Neural progenitor cell (in vitro differentiated cells): ENCODE data around the gene RBM10. TPM values are rescaled to one million over a fixed set of nuclear protein-coding genes. Genes with fewer than 3 reads are reported as not detected.

Experiments
- DNase-seq: peaks from one replicate; pipeline ENCODE4 v3.0.0-alpha.2; 2016; ENCODE audit warnings: low spot score
- H2AFZ ChIP-seq: fragments of 200-600 bp; sonication (generic); replicated peaks from 2 replicates; pipeline ENCODE4 v1.6.1; 2016; ENCODE audit warnings: antibody characterized with exemption
- H3F3A ChIP-seq: fragments of 200-600 bp; sonication (generic); 2 replicates; pipeline ENCODE4 v1.6.1; 2016; ENCODE audit warnings: antibody characterized with exemption, low read depth
- H3K27ac ChIP-seq: fragments of 200-600 bp; sonication (generic); 2 replicates; pipeline ENCODE4 v1.5.1; 2016; ENCODE audit warnings: mild to moderate bottlenecking
- H3K27me3 ChIP-seq: fragments of 200-600 bp; sonication (generic); 2 replicates; pipeline ENCODE4 v1.6.1; 2016; ENCODE audit warnings: mild to moderate bottlenecking, moderate library complexity
- H3K36me3 ChIP-seq: fragments of 200-600 bp; sonication (generic); 2 replicates; pipeline ENCODE4 v1.5.1; 2016
- H3K4me1 ChIP-seq: fragments of 200-600 bp; sonication (generic); 2 replicates; pipeline ENCODE4 v1.6.1; 2016; ENCODE audit warnings: mixed run types
- H3K4me2 ChIP-seq: fragments of 200-600 bp; sonication (generic); 2 replicates; pipeline ENCODE4 v1.6.1; 2016
- H3K4me3 ChIP-seq: fragments of 200-600 bp; sonication (generic); 2 replicates; pipeline ENCODE4 v1.5.1; 2016
- H3K79me2 ChIP-seq: fragments of 200-600 bp; sonication (generic); 2 replicates; pipeline ENCODE4 v1.6.1; 2016; ENCODE audit warnings: low read depth
- H3K9ac ChIP-seq: fragments of 200-600 bp; sonication (generic); 2 replicates; pipeline ENCODE4 v1.6.1; 2016
- H3K9me3 ChIP-seq: fragments of 200-600 bp; sonication (generic); 2 replicates; pipeline ENCODE4 v1.5.1; 2016; ENCODE audit warnings: low read depth
- H4K20me1 ChIP-seq: fragments of 200-600 bp; sonication (generic); 2 replicates; pipeline ENCODE4 v1.6.1; 2016; ENCODE audit warnings: low read depth
- H3K27ac Mint-ChIP-seq: 3 replicates; pipeline ENCODE4 v1.8.0; 2021; ENCODE audit warnings: mixed read lengths
- H3K27me3 Mint-ChIP-seq: 2 replicates; pipeline ENCODE4 v1.8.0; 2022; ENCODE audit warnings: low read depth, mild to moderate bottlenecking, inconsistent platforms, moderate library complexity, mixed read lengths; ENCODE audit not compliant: insufficient read depth
- H3K36me3 Mint-ChIP-seq: 3 replicates; pipeline ENCODE4 v1.8.0; 2021; ENCODE audit warnings: mixed read lengths
- H3K4me1 Mint-ChIP-seq: 3 replicates; pipeline ENCODE4 v1.8.0; 2021; ENCODE audit warnings: mixed read lengths
- H3K4me3 Mint-ChIP-seq: 3 replicates; pipeline ENCODE4 v1.8.0; 2021; ENCODE audit warnings: mild to moderate bottlenecking, moderate library complexity, mixed read lengths
- H3K9me3 Mint-ChIP-seq: 3 replicates; pipeline ENCODE4 v1.8.0; 2020; ENCODE audit warnings: mixed read lengths
- EZH2 ChIP-seq: fragments of 200-600 bp; sonication (generic); IDR thresholded peaks from 2 replicates; pipeline ENCODE4 v1.6.1; 2017; ENCODE audit warnings: antibody characterized with exemption, mild to moderate bottlenecking, moderate library complexity
- EZH2phosphoT487 ChIP-seq: fragments of 200-600 bp; sonication (generic); IDR thresholded peaks from 2 replicates; pipeline ENCODE4 v1.6.1; 2017; ENCODE audit warnings: antibody characterized with exemption
- total RNA-seq: library from RNA; depleted of rRNA; stranded (reverse); fragments of >200 nt; gene quantifications from 2 replicates; pipeline ENCODE4 v1.2.3, GENCODE V29; 2015; ENCODE audit warnings: low replicate concordance
- TF ChIP-seq, protein P1 (sequence below): fragments of 200-600 bp; sonication (generic); IDR thresholded peaks from 2 replicates; pipeline ENCODE4 v1.5.1; 2017; ENCODE audit warnings: antibody characterized with exemption, mild to moderate bottlenecking

RBM10 gene
- total RNA-seq, 1 donor from 2014 or later = 26.5 TPM

DNA sequence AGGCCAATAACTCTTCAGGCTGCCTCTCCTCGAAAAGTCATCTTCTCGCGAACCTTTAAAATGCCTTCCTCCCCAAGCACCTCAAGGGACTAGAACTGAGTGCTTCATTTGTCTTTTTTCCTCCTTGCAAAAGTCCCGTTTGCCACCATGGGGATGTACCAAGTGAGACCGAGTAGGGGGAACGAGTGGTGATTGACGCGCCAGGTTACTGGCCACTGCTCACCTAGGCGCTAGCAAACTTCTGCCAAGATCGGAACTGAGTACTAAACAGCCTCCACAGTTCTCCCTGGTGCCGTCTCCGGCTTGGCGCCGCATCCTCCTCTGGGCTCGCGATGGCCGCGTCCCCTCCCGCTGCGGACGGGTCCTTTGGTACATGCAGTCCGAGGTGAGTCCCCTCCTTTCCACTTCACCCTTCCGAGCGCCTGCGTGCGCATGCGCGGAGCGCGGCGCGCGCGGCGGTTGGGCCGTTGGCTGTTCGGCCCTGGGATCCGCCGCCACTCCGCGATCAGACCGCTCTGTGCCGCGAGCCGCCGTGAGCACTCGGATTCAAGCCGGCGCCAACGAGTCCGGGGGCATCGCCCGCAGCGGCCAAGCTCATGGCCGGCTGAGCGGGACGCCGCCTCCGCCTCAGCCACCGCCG is 73.4 kb downstream of the RBM10 start, which contains the start of gene CDK16:
Gene CDK16 (plus strand): TSS at position 402 of the 640 bp plus-strand sequence. CDS start 4,877 bp downstream, outside the sequence.
- Histone ChIP-seq H3K9me3 (no peaks in the 10 kb centered on the region), H3K4me3 (peak within 1 kb of the TSS; percentile 60), H3K9ac (peak within 1 kb of the TSS; percentile 88), H3K4me2 (peak within 1 kb of the TSS; percentile 78), H3K4me1 (peaks cover 18% of the 10 kb centered on the region), H3K36me3 (no peaks in the 10 kb centered on the region), H2AFZ (peak within 1 kb of the TSS; percentile 68), H3K27me3 (no peaks in the 10 kb centered on the region), H3K27ac (peak within 1 kb of the TSS; percentile 97), H4K20me1 (peaks cover 47% of the 10 kb centered on the region), H3K79me2 (peaks cover 50% of the 10 kb centered on the region), H3F3A (peaks cover 35% of the 10 kb centered on the region)
- TF ChIP-seq EZH2 (no peak), EZH2phosphoT487 (no peak)
- peak within 1 kb of the TSS; percentile 100 for H3K27ac Mint-ChIP-seq
- DNase-seq = peak; percentile 89
- peaks cover 51% of the 10 kb centered on the region for H3K4me1 Mint-ChIP-seq
- peaks cover 13% of the 10 kb centered on the region for H3K27me3 Mint-ChIP-seq
- peak within 1 kb of the TSS; percentile 97 for H3K4me3 Mint-ChIP-seq
- H3K36me3 Mint-ChIP-seq = peaks cover 41% of the 10 kb centered on the region
- peaks cover 3% of the 10 kb centered on the region for H3K9me3 Mint-ChIP-seq

DNA sequence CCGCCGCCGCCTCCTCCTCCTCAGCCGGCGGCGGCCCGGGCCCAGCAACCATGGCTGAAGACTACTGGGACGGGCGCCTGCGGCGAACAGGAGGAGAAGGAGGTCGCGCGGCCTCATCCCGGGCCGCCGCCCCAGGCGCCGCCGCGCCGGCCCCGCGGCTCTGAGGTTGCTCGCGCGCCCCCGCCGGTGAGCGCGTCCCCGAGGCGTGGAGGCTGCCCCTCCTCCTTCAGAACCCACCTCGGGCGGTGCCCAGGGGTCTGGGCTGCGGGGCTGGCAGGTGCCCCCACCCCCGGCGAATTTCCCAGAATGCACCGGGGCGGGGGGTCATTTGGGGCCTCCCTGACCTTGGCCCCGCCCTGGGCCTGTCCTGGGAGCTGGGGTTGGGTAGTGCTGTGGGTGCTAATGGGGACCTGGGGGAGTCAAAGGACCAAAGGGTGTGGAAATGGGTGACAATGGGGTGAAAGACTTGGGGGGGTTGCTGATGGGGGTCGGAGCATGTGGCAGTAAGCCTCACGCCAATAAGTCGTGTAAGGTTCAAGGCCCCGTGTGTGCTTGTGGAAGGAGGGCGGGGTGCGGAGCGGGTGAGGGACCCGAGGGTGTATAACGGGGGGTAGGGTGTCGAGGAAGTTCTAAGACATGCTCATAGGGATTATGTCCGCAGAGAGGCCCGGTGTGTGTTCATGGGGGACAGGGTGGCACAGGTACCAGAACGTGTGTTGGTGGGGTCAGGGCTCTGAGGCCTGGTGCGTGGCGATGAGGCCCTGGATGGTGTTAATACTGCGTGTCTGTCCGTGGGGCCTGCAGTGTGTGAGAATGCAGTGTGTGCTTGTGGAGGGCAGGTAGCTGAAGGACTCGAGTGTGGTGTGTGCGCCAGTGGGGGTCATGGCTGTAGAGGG is 74.1 kb downstream of the RBM10 start:
- peak overlapping the region; percentile 88 for H3K9ac ChIP-seq
- H3F3A ChIP-seq = peaks cover 29% of the 10 kb centered on the region
- peak overlapping the region; percentile 78 for H3K4me2 ChIP-seq
- H3K27ac ChIP-seq = peak overlapping the region; percentile 97
- peak overlapping the region; percentile 68 for H2AFZ ChIP-seq
- no peaks in the 10 kb centered on the region for H3K9me3 ChIP-seq
- H3K27me3 Mint-ChIP-seq = peaks cover 13% of the 10 kb centered on the region
- peaks cover 50% of the 10 kb centered on the region for H3K79me2 ChIP-seq
- H3K36me3 ChIP-seq = no peaks in the 10 kb centered on the region
- TF ChIP-seq EZH2phosphoT487 = no peak
- no peak for TF ChIP-seq EZH2
- TF ChIP-seq, protein P1, sequence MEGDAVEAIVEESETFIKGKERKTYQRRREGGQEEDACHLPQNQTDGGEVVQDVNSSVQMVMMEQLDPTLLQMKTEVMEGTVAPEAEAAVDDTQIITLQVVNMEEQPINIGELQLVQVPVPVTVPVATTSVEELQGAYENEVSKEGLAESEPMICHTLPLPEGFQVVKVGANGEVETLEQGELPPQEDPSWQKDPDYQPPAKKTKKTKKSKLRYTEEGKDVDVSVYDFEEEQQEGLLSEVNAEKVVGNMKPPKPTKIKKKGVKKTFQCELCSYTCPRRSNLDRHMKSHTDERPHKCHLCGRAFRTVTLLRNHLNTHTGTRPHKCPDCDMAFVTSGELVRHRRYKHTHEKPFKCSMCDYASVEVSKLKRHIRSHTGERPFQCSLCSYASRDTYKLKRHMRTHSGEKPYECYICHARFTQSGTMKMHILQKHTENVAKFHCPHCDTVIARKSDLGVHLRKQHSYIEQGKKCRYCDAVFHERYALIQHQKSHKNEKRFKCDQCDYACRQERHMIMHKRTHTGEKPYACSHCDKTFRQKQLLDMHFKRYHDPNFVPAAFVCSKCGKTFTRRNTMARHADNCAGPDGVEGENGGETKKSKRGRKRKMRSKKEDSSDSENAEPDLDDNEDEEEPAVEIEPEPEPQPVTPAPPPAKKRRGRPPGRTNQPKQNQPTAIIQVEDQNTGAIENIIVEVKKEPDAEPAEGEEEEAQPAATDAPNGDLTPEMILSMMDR = no peak
- H3K4me3 ChIP-seq = peak overlapping the region; percentile 60
- peaks cover 37% of the 10 kb centered on the region for H3K36me3 Mint-ChIP-seq
- peaks cover 3% of the 10 kb centered on the region for H3K9me3 Mint-ChIP-seq
- H4K20me1 ChIP-seq = peaks cover 55% of the 10 kb centered on the region
- peaks cover 18% of the 10 kb centered on the region for H3K4me1 ChIP-seq
- no peaks in the 10 kb centered on the region for H3K27me3 ChIP-seq
- H3K27ac Mint-ChIP-seq = peak overlapping the region; percentile 75
- peak overlapping the region; percentile 97 for H3K4me3 Mint-ChIP-seq
- peaks cover 51% of the 10 kb centered on the region for H3K4me1 Mint-ChIP-seq
- peak; percentile 72 for DNase-seq

DNA sequence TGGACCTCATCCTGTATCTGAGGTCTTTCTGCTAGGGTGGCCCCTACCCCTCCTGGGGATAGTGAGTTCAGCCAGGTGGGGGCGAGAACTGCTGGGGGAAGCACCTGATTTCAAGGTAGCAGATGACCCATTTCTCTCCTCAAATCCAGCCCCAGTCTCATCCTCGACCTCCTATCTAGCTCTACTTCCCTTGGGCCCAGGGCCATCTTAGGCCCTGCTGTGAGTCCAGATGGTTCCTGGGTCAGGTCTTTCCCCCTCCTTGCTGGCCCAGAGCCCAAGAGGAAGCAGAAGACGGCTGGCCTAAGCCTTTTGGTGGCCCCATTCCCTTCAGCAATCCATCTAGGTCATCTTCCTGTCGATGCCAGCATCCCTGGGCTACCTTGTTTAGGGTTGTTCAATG is 76.7 kb downstream of the RBM10 start:
- no peak overlapping the region for H3K27ac Mint-ChIP-seq
- no peak overlapping the region for H3K9ac ChIP-seq
- peaks cover 54% of the 10 kb centered on the region for H4K20me1 ChIP-seq
- H3K36me3 ChIP-seq = peaks cover 4% of the 10 kb centered on the region
- no peaks in the 10 kb centered on the region for H3K9me3 ChIP-seq
- H3K79me2 ChIP-seq = peaks cover 50% of the 10 kb centered on the region
- no peak overlapping the region for H3K4me2 ChIP-seq
- TF ChIP-seq, protein P1 = no peak
- TF ChIP-seq EZH2phosphoT487 (no peak), EZH2 (no peak)
- H3K27me3 ChIP-seq = no peaks in the 10 kb centered on the region
- peaks cover 8% of the 10 kb centered on the region for H3F3A ChIP-seq
- peaks cover 14% of the 10 kb centered on the region for H3K4me1 ChIP-seq
- peaks cover 47% of the 10 kb centered on the region for H3K4me1 Mint-ChIP-seq
- no peak overlapping the region for H2AFZ ChIP-seq
- no peak overlapping the region for H3K4me3 Mint-ChIP-seq
- no peak overlapping the region for H3K27ac ChIP-seq
- peaks cover 40% of the 10 kb centered on the region for H3K36me3 Mint-ChIP-seq
- H3K4me3 ChIP-seq = no peak overlapping the region
- H3K27me3 Mint-ChIP-seq = peaks cover 13% of the 10 kb centered on the region
- peaks cover 3% of the 10 kb centered on the region for H3K9me3 Mint-ChIP-seq
- DNase-seq = no peak
